ENCODE measurements around the gene EVA1A.

Gene EVA1A

GRCh38 chr2:75589391-75590105 is 28.8 kb upstream of the EVA1A start:
- DNase-seq, result no peak

GRCh38 chr2:75587954-75588587 is 27.3 kb upstream of the EVA1A start:
- DNase-seq, result peak; percentile 28

GRCh38 chr2:75586971-75587370 is 26.2 kb upstream of the EVA1A start:
- no peak for DNase-seq

GRCh38 chr2:75582840-75583239 is 22.1 kb upstream of the EVA1A start:
- DNase-seq, result no peak

GRCh38 chr2:75580606-75581005 is 19.9 kb upstream of the EVA1A start:
- no peak for DNase-seq

GRCh38 chr2:75580156-75580555 is 19.4 kb upstream of the EVA1A start:
- no peak for DNase-seq

- DNase-seq, result no peak
Observed at GRCh38 chr2:75579186-75579585, 18.4 kb upstream of the EVA1A start.

GRCh38 chr2:75577280-75577679 is 16.5 kb upstream of the EVA1A start:
- no peak for DNase-seq

GRCh38 chr2:75574106-75574505 is 13.4 kb upstream of the EVA1A start:
- no peak for DNase-seq

GRCh38 chr2:75573145-75573878 is 12.6 kb upstream of the EVA1A start:
- DNase-seq, result no peak

GRCh38 chr2:75571730-75572430 is 11.1 kb upstream of the EVA1A start:
- DNase-seq, result no peak

- DNase-seq, result no peak
Observed at GRCh38 chr2:75570948-75571729, 10.4 kb upstream of the EVA1A start.

GRCh38 chr2:75570024-75570947 is 9.5 kb upstream of the EVA1A start:
- no peak for DNase-seq

GRCh38 chr2:75569546-75569945 is 8.8 kb upstream of the EVA1A start:
- no peak for DNase-seq

GRCh38 chr2:75568174-75568573 is 7.4 kb upstream of the EVA1A start:
- no peak for DNase-seq

GRCh38 chr2:75565472-75566462 is 5.0 kb upstream of the EVA1A start:
- DNase-seq, result no peak

GRCh38 chr2:75564713-75565359 is 4.1 kb upstream of the EVA1A start:
- DNase-seq, result no peak

GRCh38 chr2:75564026-75564688 is 3.4 kb upstream of the EVA1A start:
- no peak for DNase-seq

GRCh38 chr2:75563591-75563990 is 2.9 kb upstream of the EVA1A start:
- DNase-seq, result no peak
